H1 (cell line): ENCODE results near the gene KCNK15. TPM values are rescaled to one million over a fixed set of nuclear protein-coding genes. Genes with fewer than 3 reads are reported as not detected.

Experiments
- ATF2 ChIP-seq: IDR thresholded peaks from 2 replicates; pipeline ENCODE4 v1.6.1; 2012; ENCODE audit warnings: low read length, inconsistent platforms
- ATF3 ChIP-seq: IDR thresholded peaks from 2 replicates; pipeline ENCODE4 v1.6.1; 2011; ENCODE audit warnings: low read depth, mild to moderate bottlenecking, low read length; ENCODE audit not compliant: insufficient read depth
- TAF7 ChIP-seq: optimal IDR thresholded peaks from 2 replicates; pipeline ENCODE3; 2011; ENCODE audit warnings: low read depth, mild to moderate bottlenecking, inconsistent platforms, low read length, moderate library complexity, borderline replicate concordance
- polyA plus RNA-seq, 7 experiments: library from polyadenylated mRNA; depleted of rRNA in 3 of 7; stranded (reverse) in 5 of 7; unstranded in 2 of 7; fragments of >200 nt in 5 of 7; fragments of 200-250 nt in 2 of 7; gene quantifications; 1 replicate in 5 of 7; 2 replicates in 1 of 7; 4 replicates in 1 of 7; pipeline versions ENCODE4 v1.2.1 to v1.2.3, GENCODE V29; 2011 to 2013; ENCODE audit warnings: missing spikeins in 2 of 7, mixed read lengths in 2 of 7
- total RNA-seq: library from RNA; stranded (reverse); fragmentation: NEBNext Ultra II Directional; extraction: Animal tissue kit (Norgen Biotek cat#: 25700); gene quantifications from 2 replicates; pipeline ENCODE4 v1.2.1, GENCODE V29; 2021

Gene KCNK15
- total and polyA plus RNA-seq, 2 of the 8 experiments (the other 6 are each of a cell fraction or from before 2014, with no cell fraction given), result 0.24 to 0.33 TPM

- no peak for TF ChIP-seq ATF3
- no peak for TF ChIP-seq TAF7
- no peak for TF ChIP-seq ATF2
These were observed 13.3 kb upstream of the KCNK15 start (continued) for GRCh38 chr20:44732327-44732726.
